Measurements from ENCODE around the gene TSPAN32. TPM values are rescaled to one million over a fixed set of nuclear protein-coding genes. Genes with fewer than 3 reads are reported as not detected.
A peak's percentile ranks its signal among the peaks of the same experiment; 100 is the strongest.

TSPAN32 gene
- total RNA-seq, 1 donor from 2014 or later = 12.5 TPM

DNA sequence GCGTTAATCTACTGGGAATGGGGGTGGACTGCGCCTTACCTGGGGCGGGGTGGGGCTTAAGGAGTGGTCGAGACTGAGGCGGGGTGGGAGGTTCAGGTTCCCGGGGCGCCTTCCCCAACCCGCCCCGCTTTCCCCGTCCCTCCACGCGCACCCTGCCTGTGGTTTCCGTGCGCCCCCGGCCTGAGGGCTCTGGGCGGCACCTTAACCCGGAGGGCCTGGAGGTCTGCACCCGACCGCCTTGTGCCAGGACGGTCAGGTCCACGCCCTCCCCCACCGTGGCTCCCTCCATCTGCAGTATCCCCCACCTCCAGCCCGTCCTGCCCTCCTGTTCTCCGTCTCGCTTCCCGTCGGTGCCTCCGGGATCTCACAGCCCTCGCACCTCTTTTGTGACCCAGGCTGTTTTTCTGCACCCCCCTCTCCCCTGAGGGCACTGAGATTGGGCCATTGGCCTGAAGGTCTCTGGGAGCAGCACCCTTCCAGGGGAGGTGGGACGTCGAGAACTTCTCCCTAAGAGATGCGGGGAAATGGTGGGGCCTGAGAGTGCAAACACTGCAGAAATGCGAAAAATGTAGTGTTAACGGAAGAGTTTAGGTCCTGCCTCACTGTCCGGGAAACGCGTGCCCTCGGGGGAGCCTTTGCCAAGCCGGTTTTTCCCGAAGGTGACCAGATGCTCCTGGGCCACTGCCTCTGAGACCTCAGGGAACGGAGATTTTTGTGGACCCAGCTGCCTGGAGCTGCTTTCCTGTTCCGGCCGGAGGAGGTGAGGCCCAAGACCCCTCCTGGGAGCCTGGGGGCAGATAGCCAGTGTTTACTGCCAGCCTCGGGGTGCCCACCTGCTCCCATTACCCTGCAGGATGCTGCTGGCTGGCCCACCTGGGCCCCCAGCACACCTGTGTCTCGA lies 30.2 kb upstream of the TSPAN32 start:
- H3K4me3 ChIP-seq = peak overlapping the region; percentile 35
- ATAC-seq (no peak), DNase-seq (no peak)
- no peaks in the 10 kb centered on the region for H3K9me3 ChIP-seq
- H3K27me3 ChIP-seq (ENCODE audit: low read depth) = peaks cover 53% of the 10 kb centered on the region
- peaks cover 24% of the 10 kb centered on the region for H3K4me1 ChIP-seq
- intact Hi-C loops (cut with DNase I) = no loop called here
- no peak overlapping the region for H3K27ac ChIP-seq
- no peaks in the 10 kb centered on the region for H3K36me3 ChIP-seq
- TF ChIP-seq, protein P1, sequence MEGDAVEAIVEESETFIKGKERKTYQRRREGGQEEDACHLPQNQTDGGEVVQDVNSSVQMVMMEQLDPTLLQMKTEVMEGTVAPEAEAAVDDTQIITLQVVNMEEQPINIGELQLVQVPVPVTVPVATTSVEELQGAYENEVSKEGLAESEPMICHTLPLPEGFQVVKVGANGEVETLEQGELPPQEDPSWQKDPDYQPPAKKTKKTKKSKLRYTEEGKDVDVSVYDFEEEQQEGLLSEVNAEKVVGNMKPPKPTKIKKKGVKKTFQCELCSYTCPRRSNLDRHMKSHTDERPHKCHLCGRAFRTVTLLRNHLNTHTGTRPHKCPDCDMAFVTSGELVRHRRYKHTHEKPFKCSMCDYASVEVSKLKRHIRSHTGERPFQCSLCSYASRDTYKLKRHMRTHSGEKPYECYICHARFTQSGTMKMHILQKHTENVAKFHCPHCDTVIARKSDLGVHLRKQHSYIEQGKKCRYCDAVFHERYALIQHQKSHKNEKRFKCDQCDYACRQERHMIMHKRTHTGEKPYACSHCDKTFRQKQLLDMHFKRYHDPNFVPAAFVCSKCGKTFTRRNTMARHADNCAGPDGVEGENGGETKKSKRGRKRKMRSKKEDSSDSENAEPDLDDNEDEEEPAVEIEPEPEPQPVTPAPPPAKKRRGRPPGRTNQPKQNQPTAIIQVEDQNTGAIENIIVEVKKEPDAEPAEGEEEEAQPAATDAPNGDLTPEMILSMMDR (IDR thresholded peaks at IDR 0.05) = no peak

DNA sequence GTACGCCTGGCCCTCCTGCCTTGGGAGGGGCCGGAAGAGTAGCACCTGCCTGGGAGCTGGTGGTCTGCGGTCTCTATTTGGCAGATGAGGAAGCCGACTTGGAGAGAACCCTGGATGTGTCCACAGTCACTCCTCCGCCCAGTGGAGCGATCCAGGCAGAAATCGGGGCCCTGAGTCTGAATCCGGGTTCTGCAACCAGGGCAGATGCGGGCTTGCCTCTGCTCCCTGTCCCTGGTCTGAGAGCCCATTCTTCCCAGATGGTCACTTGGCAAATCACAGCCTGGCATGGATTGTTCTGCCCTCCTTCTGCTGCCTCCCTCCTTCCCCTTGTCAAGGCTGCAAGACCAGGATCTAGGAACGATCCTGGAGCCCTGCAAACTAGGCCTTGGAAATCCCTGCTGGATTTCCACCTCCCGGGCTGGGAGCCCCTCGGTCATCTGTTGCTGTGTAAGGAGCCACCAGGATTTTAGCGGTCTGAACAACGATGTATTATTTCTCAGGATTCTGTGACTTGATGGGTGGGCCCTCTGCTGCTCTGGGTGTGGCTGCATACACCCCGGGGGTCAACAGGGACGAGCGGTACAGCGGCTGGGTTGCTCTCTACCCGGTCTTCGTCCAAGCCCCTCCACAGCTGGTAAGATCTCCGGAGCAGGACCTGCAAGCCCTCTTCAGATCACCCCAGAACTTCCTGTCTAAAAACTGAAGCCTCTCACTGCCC lies 29.4 kb upstream of the TSPAN32 start:
- peaks cover 53% of the 10 kb centered on the region for H3K27me3 ChIP-seq (ENCODE audit: low read depth)
- no peaks in the 10 kb centered on the region for H3K36me3 ChIP-seq
- TF ChIP-seq, protein P1 (IDR thresholded peaks at IDR 0.05) = no peak
- peaks cover 24% of the 10 kb centered on the region for H3K4me1 ChIP-seq
- H3K27ac ChIP-seq = no peak overlapping the region
- DNase-seq (no peak), ATAC-seq (no peak)
- H3K9me3 ChIP-seq = no peaks in the 10 kb centered on the region
- intact Hi-C loops (cut with DNase I) = no loop called here
- no peak overlapping the region for H3K4me3 ChIP-seq

DNA sequence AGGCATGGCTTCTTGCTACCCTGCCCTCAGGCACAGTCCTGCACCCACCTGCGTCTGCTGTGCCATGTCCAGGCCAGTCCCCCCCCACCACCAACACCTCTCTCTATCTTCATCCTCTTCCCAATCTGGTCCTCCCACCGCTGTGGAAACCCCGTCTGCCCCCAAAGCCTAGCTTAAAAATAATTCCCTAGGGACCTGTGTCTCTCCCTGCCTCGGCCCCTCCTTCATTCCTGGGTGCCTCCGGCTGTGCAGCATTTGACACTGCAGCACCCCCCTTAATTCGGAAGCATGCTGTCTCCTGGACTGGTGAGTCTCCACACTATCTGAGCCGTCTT lies 28.9 kb upstream of the TSPAN32 start:
- no peaks in the 10 kb centered on the region for H3K9me3 ChIP-seq
- DNase-seq (no peak), ATAC-seq (no peak)
- TF ChIP-seq, protein P1 (IDR thresholded peaks at IDR 0.05) = no peak
- H3K27ac ChIP-seq = no peak overlapping the region
- no peak overlapping the region for H3K4me3 ChIP-seq
- H3K27me3 ChIP-seq (ENCODE audit: low read depth) = peaks cover 49% of the 10 kb centered on the region
- H3K36me3 ChIP-seq = no peaks in the 10 kb centered on the region
- intact Hi-C loops (cut with DNase I) = no loop called here
- peaks cover 24% of the 10 kb centered on the region for H3K4me1 ChIP-seq

- peaks cover 45% of the 10 kb centered on the region for H3K27me3 ChIP-seq (ENCODE audit: low read depth)
- no peaks in the 10 kb centered on the region for H3K36me3 ChIP-seq
- intact Hi-C loops (cut with DNase I) = no loop called here
- no peaks in the 10 kb centered on the region for H3K9me3 ChIP-seq
- no peak for DNase-seq
- ATAC-seq = no peak
- no peak overlapping the region for H3K4me3 ChIP-seq
- no peak overlapping the region for H3K27ac ChIP-seq
- H3K4me1 ChIP-seq = peaks cover 24% of the 10 kb centered on the region
- TF ChIP-seq, protein P1 (IDR thresholded peaks at IDR 0.05) = no peak
Observed at GRCh38 chr11:2273311-2273710, 28.5 kb upstream of the TSPAN32 start.

GRCh38 chr11:2273771-2274170 lies 28.0 kb upstream of the TSPAN32 start:
- intact Hi-C loops (cut with DNase I) = no loop called here
- TF ChIP-seq, protein P1 (IDR thresholded peaks at IDR 0.05) = no peak
- H3K9me3 ChIP-seq = no peaks in the 10 kb centered on the region
- H3K27me3 ChIP-seq (ENCODE audit: low read depth) = peaks cover 40% of the 10 kb centered on the region
- H3K4me1 ChIP-seq = peaks cover 19% of the 10 kb centered on the region
- ATAC-seq (no peak), DNase-seq (no peak)
- no peaks in the 10 kb centered on the region for H3K36me3 ChIP-seq
- H3K4me3 ChIP-seq = no peak overlapping the region
- H3K27ac ChIP-seq = no peak overlapping the region
